DND-41 (cell line): ENCODE measurements around the gene TNS3.

Source experiments
- EZH2 ChIP-seq: IDR thresholded peaks from 3 replicates; pipeline ENCODE4 v1.6.1; 2012; ENCODE audit warnings: borderline replicate concordance, low read depth, mild to moderate bottlenecking, moderate library complexity, low read length, inconsistent platforms; ENCODE audit not compliant: severe bottlenecking
- TF ChIP-seq, protein P1 (sequence below): IDR thresholded peaks from 2 replicates; pipeline ENCODE4 v1.5.1; 2012; ENCODE audit warnings: borderline replicate concordance, low read length, moderate library complexity, mild to moderate bottlenecking; ENCODE audit not compliant: poor library complexity, severe bottlenecking; ENCODE audit errors: extremely low read depth

GRCh38 chr7:47551668-47552440 lies 30.1 kb downstream of the TNS3 start:
- TF ChIP-seq EZH2, result no peak
- TF ChIP-seq, protein P1, sequence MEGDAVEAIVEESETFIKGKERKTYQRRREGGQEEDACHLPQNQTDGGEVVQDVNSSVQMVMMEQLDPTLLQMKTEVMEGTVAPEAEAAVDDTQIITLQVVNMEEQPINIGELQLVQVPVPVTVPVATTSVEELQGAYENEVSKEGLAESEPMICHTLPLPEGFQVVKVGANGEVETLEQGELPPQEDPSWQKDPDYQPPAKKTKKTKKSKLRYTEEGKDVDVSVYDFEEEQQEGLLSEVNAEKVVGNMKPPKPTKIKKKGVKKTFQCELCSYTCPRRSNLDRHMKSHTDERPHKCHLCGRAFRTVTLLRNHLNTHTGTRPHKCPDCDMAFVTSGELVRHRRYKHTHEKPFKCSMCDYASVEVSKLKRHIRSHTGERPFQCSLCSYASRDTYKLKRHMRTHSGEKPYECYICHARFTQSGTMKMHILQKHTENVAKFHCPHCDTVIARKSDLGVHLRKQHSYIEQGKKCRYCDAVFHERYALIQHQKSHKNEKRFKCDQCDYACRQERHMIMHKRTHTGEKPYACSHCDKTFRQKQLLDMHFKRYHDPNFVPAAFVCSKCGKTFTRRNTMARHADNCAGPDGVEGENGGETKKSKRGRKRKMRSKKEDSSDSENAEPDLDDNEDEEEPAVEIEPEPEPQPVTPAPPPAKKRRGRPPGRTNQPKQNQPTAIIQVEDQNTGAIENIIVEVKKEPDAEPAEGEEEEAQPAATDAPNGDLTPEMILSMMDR, result no peak
